HCT116 (cell line): ENCODE measurements around the gene APP. TPM values are rescaled to one million over a fixed set of nuclear protein-coding genes. Genes with fewer than 3 reads are reported as not detected.

Experiments
- ATAC-seq: fragments of 200-7000 bp; cut with Tn5 transposase; 2 replicates; pipeline ENCODE4 v1.9.1; 2020; ENCODE audit warnings: mild to moderate bottlenecking, moderate library complexity
- BruUV-seq: library from RNA; stranded (reverse); fragments of 400-500 nt; replicated peaks from 2 replicates; lab custom pipeline; 2021; lab: Mats Ljungman, UMichigan
- CTCF ChIA-PET: fragments of 300-600 bp; sonication (Branson Sonifier 250); formaldehyde crosslinking; loops from one replicate; lab custom pipeline; 2021; ENCODE audit warnings: antibody characterized with exemption; lab: Charles Lee
- POLR2A ChIA-PET: fragments of 300-600, 350-600 bp; sonication (Branson Sonifier 250); formaldehyde crosslinking; loops from one replicate; lab custom pipeline; 2021; ENCODE audit warnings: antibody characterized with exemption; lab: Charles Lee
- RAD21 ChIA-PET, 2 experiments: fragments of 300-600 bp; sonication (Branson Sonifier 250); formaldehyde crosslinking; loops; one replicate each; lab custom pipeline; 2023; ENCODE audit warnings: low total read pairs in 2 of 2; ENCODE audit not compliant: uncharacterized antibody in 2 of 2, unreplicated experiment in 2 of 2, low non-redundant PET in 1 of 2; lab: Charles Lee
- DNase-seq: peaks from one replicate; pipeline ENCODE4 v3.0.0-alpha.2; 2010; ENCODE audit warnings: low read depth, low spot score
- H2AFZ ChIP-seq: fragments of 200-600 bp; shearing (Covaris generic), sonication (generic); 2 replicates; pipeline ENCODE4 v1.6.1; 2017; ENCODE audit warnings: low read depth, mixed run types, mixed read lengths, antibody characterized with exemption, low read length; ENCODE audit not compliant: poor library complexity, severe bottlenecking
- H3K27ac ChIP-seq: 2 replicates; pipeline ENCODE4 v1.5.1; 2012; ENCODE audit warnings: low read depth, low read length
- H3K27me3 ChIP-seq: fragments of 200-600 bp; sonication (generic); 2 replicates; pipeline ENCODE4 v1.6.1; 2016; ENCODE audit warnings: mixed run types, low read length, mixed read lengths; ENCODE audit not compliant: insufficient read depth
- H3K36me3 ChIP-seq, 2 experiments: fragments of 200-500 bp in 1 of 2; fragments of 200-600 bp in 1 of 2; sonication (Bioruptor generic) in 1 of 2; sonication (generic) in 1 of 2; 2 replicates each; pipeline versions ENCODE4 v1.5.1 to v1.6.1; 2014 to 2016; ENCODE audit warnings: low read length in 2 of 2, inconsistent platforms in 1 of 2, mixed read lengths in 1 of 2, mixed run types in 1 of 2; ENCODE audit not compliant: insufficient read depth in 2 of 2, control insufficient read depth in 1 of 2
- H3K4me1 ChIP-seq, 2 experiments: fragments of 200-600 bp in 1 of 2; sonication (generic) in 1 of 2; 2 replicates each; pipeline versions ENCODE4 v1.5.1 to v1.6.1; 2012 to 2017; ENCODE audit warnings: low read length in 2 of 2, inconsistent platforms in 1 of 2, mild to moderate bottlenecking in 1 of 2, mixed read lengths in 1 of 2, mixed run types in 1 of 2, moderate library complexity in 1 of 2; ENCODE audit not compliant: insufficient read depth in 2 of 2, control insufficient read depth in 1 of 2
- H3K4me2 ChIP-seq: fragments of 200-600 bp; sonication (generic); 2 replicates; pipeline ENCODE4 v1.6.1; 2017; ENCODE audit warnings: mixed run types, low read length, mixed read lengths
- H3K4me3 ChIP-seq, 2 experiments: fragments of 200-600 bp in 1 of 2; sonication (generic) in 1 of 2; replicated peaks in 1 of 2; 2 replicates each; pipeline ENCODE4 v1.5.1; 2011 to 2016; ENCODE audit warnings: low read length in 2 of 2, control low read depth in 1 of 2, low read depth in 1 of 2, mild to moderate bottlenecking in 1 of 2, mixed read lengths in 1 of 2, mixed run types in 1 of 2
- H3K79me2 ChIP-seq: fragments of 200-600 bp; sonication (generic); 2 replicates; pipeline ENCODE4 v1.6.1; 2017; ENCODE audit warnings: mild to moderate bottlenecking, mixed run types, low read length, moderate library complexity, mixed read lengths; ENCODE audit not compliant: insufficient read depth
- H3K9ac ChIP-seq: fragments of 200-600 bp; sonication (generic); 2 replicates; pipeline ENCODE4 v1.6.1; 2016; ENCODE audit warnings: low read length, mixed read lengths
- H3K9me2 ChIP-seq: fragments of 200-600 bp; sonication (generic), shearing (Covaris generic); 2 replicates; pipeline ENCODE4 v1.6.1; 2017; ENCODE audit warnings: mixed run types, mild to moderate bottlenecking, moderate library complexity; ENCODE audit not compliant: insufficient read depth
- H3K9me3 ChIP-seq, 2 experiments: fragments of 200-500 bp in 1 of 2; fragments of 200-600 bp in 1 of 2; sonication (Bioruptor generic) in 1 of 2; sonication (generic) in 1 of 2; 2 replicates each; pipeline ENCODE4 v1.6.1; 2014 to 2017; ENCODE audit warnings: low read length in 2 of 2, mixed read lengths in 2 of 2, inconsistent platforms in 1 of 2, low read depth in 1 of 2, mild to moderate bottlenecking in 1 of 2, mixed run types in 1 of 2, moderate library complexity in 1 of 2; ENCODE audit not compliant: control insufficient read depth in 1 of 2, insufficient read depth in 1 of 2
- H4K20me1 ChIP-seq: fragments of 200-600 bp; sonication (generic), shearing (Covaris generic); 2 replicates; pipeline ENCODE4 v1.6.1; 2017; ENCODE audit warnings: mixed run types, mild to moderate bottlenecking, moderate library complexity; ENCODE audit not compliant: insufficient read depth
- ELF1 ChIP-seq: IDR thresholded peaks from 2 replicates; pipeline ENCODE4 v1.6.1; 2012; ENCODE audit warnings: low read depth, borderline replicate concordance
- EZH2 ChIP-seq: fragments of 200-600 bp; sonication (generic); IDR thresholded peaks from 2 replicates; pipeline ENCODE4 v1.6.1; 2017; ENCODE audit warnings: antibody characterized with exemption, mixed run types
- FOSL1 ChIP-seq: IDR thresholded peaks from 2 replicates; pipeline ENCODE4 v1.6.1; 2012; ENCODE audit warnings: low read depth
- TCF7L2 ChIP-seq: IDR thresholded peaks from 2 replicates; pipeline ENCODE4 v1.7.0; 2011; ENCODE audit warnings: borderline replicate concordance, inconsistent platforms; ENCODE audit not compliant: insufficient read depth, insufficient read length; ENCODE audit errors: extremely low read depth
- ZFX ChIP-seq: fragments of 450-650 bp; IDR thresholded peaks from 2 replicates; pipeline ENCODE4 v1.6.1; 2017
- ZNF274 ChIP-seq: fragments of 200-500 bp; sonication (Bioruptor generic); IDR thresholded peaks from 2 replicates; pipeline ENCODE4 v1.6.1; 2014; ENCODE audit warnings: mild to moderate bottlenecking, low read depth, low read length, inconsistent platforms
- intact Hi-C: fragments of 100-400 bp; cut with micrococcal nuclease; formaldehyde crosslinking; loops from 2 replicates; pipeline ENCODE4 v1.10.0; 2022
- total RNA-seq: library from RNA; stranded (reverse); gene quantifications from one replicate; pipeline ENCODE4 v1.2.1, GENCODE V29; 2021; ENCODE audit not compliant: unreplicated experiment
- TF ChIP-seq, protein P1 (sequence below): IDR thresholded peaks from 2 replicates; pipeline ENCODE4 v1.6.1; 2012; ENCODE audit warnings: low read depth
- TF ChIP-seq, protein P2 (sequence below), 3 experiments: fragments of 200-600 bp in 1 of 3; sonication (generic) in 1 of 3; IDR thresholded peaks in 2 of 3; conservative IDR thresholded peaks in 1 of 3; 2 replicates each; pipeline ENCODE4 v1.5.1; 2012 to 2017; ENCODE audit warnings: low read depth in 2 of 3, low read length in 2 of 3, antibody characterized with exemption in 1 of 3, borderline replicate concordance in 1 of 3, control low read depth in 1 of 3, mild to moderate bottlenecking in 1 of 3, mixed read lengths in 1 of 3, mixed run types in 1 of 3, moderate library complexity in 1 of 3; ENCODE audit not compliant: insufficient read depth in 1 of 3
- TF ChIP-seq, protein P3 (sequence below): IDR thresholded peaks from 2 replicates; pipeline ENCODE4 v1.6.1; 2012
- TF ChIP-seq, protein P4 (sequence below): IDR thresholded peaks from 2 replicates; pipeline ENCODE4 v1.6.1; 2011; ENCODE audit warnings: mild to moderate bottlenecking, low read length, moderate library complexity; ENCODE audit not compliant: insufficient replicate concordance; ENCODE audit errors: extremely low read depth

APP gene
- total RNA-seq, 1 experiment from 2014 or later, result 267 TPM

DNA sequence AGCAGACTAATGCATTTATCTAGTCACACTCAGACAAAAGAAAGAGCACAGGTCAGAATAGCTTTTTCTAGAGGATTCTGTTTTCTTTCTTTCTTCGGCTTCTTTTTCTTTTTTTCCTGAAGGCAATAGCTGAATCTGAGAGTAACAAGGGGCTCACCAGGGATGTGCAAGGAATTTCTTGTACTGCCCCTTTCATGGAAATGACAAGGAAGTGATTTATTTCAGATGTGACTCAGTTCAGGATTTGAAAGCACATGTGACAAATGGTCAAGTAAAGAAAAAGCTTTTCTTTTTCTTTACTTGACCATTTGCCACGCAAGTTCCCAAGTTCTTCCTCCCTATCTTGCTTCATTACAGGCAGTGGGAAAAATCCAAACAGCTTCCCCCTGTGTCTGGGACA is 233.8 kb downstream of the APP start:
- H3K27ac ChIP-seq, result no peak overlapping the region
- CTCF ChIA-PET, result no interaction called here
- no peaks in the 10 kb centered on the region for H3K27me3 ChIP-seq
- H3K4me1 ChIP-seq, result no peaks in the 10 kb centered on the region
- no peak overlapping the region for H3K9ac ChIP-seq
- DNase-seq (no peak), ATAC-seq (no peak)
- intact Hi-C loops, result no loop called here
- H3K9me3 ChIP-seq, result no peaks in the 10 kb centered on the region
- no peak overlapping the region for H3K4me2 ChIP-seq
- H3K4me3 ChIP-seq, result no peak overlapping the region
- RAD21 ChIA-PET, result no interaction called here
- peaks cover 5% of the 10 kb centered on the region; the same call in 1 of the 2 replicates for H3K79me2 ChIP-seq
- H2AFZ ChIP-seq, result no peak overlapping the region
- no peaks in the 10 kb centered on the region for H3K36me3 ChIP-seq
- H4K20me1 ChIP-seq, result no peaks in the 10 kb centered on the region; the same call in 1 of the 2 replicates
- no peaks in the 10 kb centered on the region for H3K9me2 ChIP-seq
- no peak for TF ChIP-seq TCF7L2
- no peak for TF ChIP-seq FOSL1
- TF ChIP-seq, protein P1, sequence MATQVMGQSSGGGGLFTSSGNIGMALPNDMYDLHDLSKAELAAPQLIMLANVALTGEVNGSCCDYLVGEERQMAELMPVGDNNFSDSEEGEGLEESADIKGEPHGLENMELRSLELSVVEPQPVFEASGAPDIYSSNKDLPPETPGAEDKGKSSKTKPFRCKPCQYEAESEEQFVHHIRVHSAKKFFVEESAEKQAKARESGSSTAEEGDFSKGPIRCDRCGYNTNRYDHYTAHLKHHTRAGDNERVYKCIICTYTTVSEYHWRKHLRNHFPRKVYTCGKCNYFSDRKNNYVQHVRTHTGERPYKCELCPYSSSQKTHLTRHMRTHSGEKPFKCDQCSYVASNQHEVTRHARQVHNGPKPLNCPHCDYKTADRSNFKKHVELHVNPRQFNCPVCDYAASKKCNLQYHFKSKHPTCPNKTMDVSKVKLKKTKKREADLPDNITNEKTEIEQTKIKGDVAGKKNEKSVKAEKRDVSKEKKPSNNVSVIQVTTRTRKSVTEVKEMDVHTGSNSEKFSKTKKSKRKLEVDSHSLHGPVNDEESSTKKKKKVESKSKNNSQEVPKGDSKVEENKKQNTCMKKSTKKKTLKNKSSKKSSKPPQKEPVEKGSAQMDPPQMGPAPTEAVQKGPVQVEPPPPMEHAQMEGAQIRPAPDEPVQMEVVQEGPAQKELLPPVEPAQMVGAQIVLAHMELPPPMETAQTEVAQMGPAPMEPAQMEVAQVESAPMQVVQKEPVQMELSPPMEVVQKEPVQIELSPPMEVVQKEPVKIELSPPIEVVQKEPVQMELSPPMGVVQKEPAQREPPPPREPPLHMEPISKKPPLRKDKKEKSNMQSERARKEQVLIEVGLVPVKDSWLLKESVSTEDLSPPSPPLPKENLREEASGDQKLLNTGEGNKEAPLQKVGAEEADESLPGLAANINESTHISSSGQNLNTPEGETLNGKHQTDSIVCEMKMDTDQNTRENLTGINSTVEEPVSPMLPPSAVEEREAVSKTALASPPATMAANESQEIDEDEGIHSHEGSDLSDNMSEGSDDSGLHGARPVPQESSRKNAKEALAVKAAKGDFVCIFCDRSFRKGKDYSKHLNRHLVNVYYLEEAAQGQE, result no peak
- TF ChIP-seq EZH2, result no peak
- no peak for TF ChIP-seq ZNF274
- TF ChIP-seq, protein P2, sequence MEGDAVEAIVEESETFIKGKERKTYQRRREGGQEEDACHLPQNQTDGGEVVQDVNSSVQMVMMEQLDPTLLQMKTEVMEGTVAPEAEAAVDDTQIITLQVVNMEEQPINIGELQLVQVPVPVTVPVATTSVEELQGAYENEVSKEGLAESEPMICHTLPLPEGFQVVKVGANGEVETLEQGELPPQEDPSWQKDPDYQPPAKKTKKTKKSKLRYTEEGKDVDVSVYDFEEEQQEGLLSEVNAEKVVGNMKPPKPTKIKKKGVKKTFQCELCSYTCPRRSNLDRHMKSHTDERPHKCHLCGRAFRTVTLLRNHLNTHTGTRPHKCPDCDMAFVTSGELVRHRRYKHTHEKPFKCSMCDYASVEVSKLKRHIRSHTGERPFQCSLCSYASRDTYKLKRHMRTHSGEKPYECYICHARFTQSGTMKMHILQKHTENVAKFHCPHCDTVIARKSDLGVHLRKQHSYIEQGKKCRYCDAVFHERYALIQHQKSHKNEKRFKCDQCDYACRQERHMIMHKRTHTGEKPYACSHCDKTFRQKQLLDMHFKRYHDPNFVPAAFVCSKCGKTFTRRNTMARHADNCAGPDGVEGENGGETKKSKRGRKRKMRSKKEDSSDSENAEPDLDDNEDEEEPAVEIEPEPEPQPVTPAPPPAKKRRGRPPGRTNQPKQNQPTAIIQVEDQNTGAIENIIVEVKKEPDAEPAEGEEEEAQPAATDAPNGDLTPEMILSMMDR (IDR thresholded peaks at IDR 0.05 in 2 of 3, conservative IDR thresholded peaks at IDR 0.05 in 1 of 3; ENCODE audit: borderline replicate concordance in 1 of 3, insufficient read depth in 1 of 3, low read depth in 2 of 3, low read length in 2 of 3), result no peak
- TF ChIP-seq, protein P3, sequence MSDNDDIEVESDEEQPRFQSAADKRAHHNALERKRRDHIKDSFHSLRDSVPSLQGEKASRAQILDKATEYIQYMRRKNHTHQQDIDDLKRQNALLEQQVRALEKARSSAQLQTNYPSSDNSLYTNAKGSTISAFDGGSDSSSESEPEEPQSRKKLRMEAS, result no peak
- TF ChIP-seq, protein P4, sequence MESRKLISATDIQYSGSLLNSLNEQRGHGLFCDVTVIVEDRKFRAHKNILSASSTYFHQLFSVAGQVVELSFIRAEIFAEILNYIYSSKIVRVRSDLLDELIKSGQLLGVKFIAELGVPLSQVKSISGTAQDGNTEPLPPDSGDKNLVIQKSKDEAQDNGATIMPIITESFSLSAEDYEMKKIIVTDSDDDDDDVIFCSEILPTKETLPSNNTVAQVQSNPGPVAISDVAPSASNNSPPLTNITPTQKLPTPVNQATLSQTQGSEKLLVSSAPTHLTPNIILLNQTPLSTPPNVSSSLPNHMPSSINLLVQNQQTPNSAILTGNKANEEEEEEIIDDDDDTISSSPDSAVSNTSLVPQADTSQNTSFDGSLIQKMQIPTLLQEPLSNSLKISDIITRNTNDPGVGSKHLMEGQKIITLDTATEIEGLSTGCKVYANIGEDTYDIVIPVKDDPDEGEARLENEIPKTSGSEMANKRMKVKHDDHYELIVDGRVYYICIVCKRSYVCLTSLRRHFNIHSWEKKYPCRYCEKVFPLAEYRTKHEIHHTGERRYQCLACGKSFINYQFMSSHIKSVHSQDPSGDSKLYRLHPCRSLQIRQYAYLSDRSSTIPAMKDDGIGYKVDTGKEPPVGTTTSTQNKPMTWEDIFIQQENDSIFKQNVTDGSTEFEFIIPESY, result no peak
- no peak for TF ChIP-seq ZFX
- TF ChIP-seq ELF1, result no peak
- TF ChIP-seq, all 23 proteins: peak for 0
- no TSS peak for BruUV-seq
- POLR2A ChIA-PET, result no interaction called here
